Activated naive CD4-positive, alpha-beta T cell treated with anti-CD3 and anti-CD28 coated beads for 36 hours (primary cell): ENCODE data around the gene ANKRD50. TPM values are rescaled to one million over a fixed set of nuclear protein-coding genes. Genes with fewer than 3 reads are reported as not detected.
A peak's percentile ranks its signal among the peaks of the same experiment; 100 is the strongest.

ENCODE experiments used
- CTCF ChIA-PET: fragments of 350-600 bp; sonication (Branson Sonifier 250); formaldehyde crosslinking; loops from one replicate; lab custom pipeline; 2021; ENCODE audit warnings: antibody characterized with exemption; lab: Charles Lee
- DNase-seq: peaks from one replicate; pipeline ENCODE4 v3.0.0-alpha.2; 2020
- H3K27ac Mint-ChIP-seq: one replicate; pipeline ENCODE4 v1.8.0; 2021; ENCODE audit warnings: mild to moderate bottlenecking, mixed read lengths
- H3K27me3 Mint-ChIP-seq: one replicate; pipeline ENCODE4 v1.8.0; 2021; ENCODE audit warnings: low read depth, mixed read lengths
- H3K36me3 Mint-ChIP-seq: one replicate; pipeline ENCODE4 v1.8.0; 2021; ENCODE audit warnings: low read depth, mixed read lengths
- H3K4me1 Mint-ChIP-seq: one replicate; pipeline ENCODE4 v1.8.0; 2021; ENCODE audit warnings: low read depth, mixed read lengths
- H3K4me3 Mint-ChIP-seq: one replicate; pipeline ENCODE4 v1.8.0; 2021; ENCODE audit warnings: mild to moderate bottlenecking, moderate library complexity, mixed read lengths
- H3K9me3 Mint-ChIP-seq: one replicate; pipeline ENCODE4 v1.8.0; 2021; ENCODE audit warnings: mixed read lengths
- intact Hi-C: fragments of 100-400 bp; cut with micrococcal nuclease; formaldehyde crosslinking; loops from one replicate; pipeline ENCODE4 v1.15.1; 2023
- total RNA-seq, 2 experiments: library from RNA; stranded (reverse); gene quantifications; one replicate each; pipeline ENCODE4 v1.2.3, GENCODE V29; 2021

ANKRD50 gene
- total RNA-seq, 2 experiments from 2014 or later, result 0.57 to 0.74 TPM

GRCh38 chr4:124644621-124645020 is 67.9 kb downstream of the ANKRD50 start:
- CTCF ChIA-PET, result no interaction called here
- intact Hi-C loops, result no loop called here
- Mint-ChIP-seq H3K4me1 (peaks cover 3% of the 10 kb centered on the region), H3K27me3 (peaks cover 4% of the 10 kb centered on the region), H3K9me3 (no peaks in the 10 kb centered on the region), H3K4me3 (no peak overlapping the region), H3K36me3 (no peaks in the 10 kb centered on the region), H3K27ac (no peak overlapping the region)
- DNase-seq, result no peak

- H3K36me3 Mint-ChIP-seq, result no peaks in the 10 kb centered on the region
- no peak overlapping the region for H3K4me3 Mint-ChIP-seq
- DNase-seq, result no peak
- peaks cover 3% of the 10 kb centered on the region for H3K4me1 Mint-ChIP-seq
- peaks cover 4% of the 10 kb centered on the region for H3K27me3 Mint-ChIP-seq
- intact Hi-C loops, result no loop called here
- no peak overlapping the region for H3K27ac Mint-ChIP-seq
- CTCF ChIA-PET, result no interaction called here
- H3K9me3 Mint-ChIP-seq, result no peaks in the 10 kb centered on the region
Observed at GRCh38 chr4:124642846-124643245, 69.7 kb downstream of the ANKRD50 start.

GRCh38 chr4:124641715-124642381 is 70.7 kb downstream of the ANKRD50 start:
- no peak overlapping the region for H3K4me3 Mint-ChIP-seq
- no peaks in the 10 kb centered on the region for H3K9me3 Mint-ChIP-seq
- intact Hi-C loops, result no loop called here
- H3K27ac Mint-ChIP-seq, result no peak overlapping the region
- peak; percentile 13 for DNase-seq
- CTCF ChIA-PET, result no interaction called here
- H3K4me1 Mint-ChIP-seq, result peaks cover 3% of the 10 kb centered on the region
- H3K36me3 Mint-ChIP-seq, result no peaks in the 10 kb centered on the region
- peaks cover 4% of the 10 kb centered on the region for H3K27me3 Mint-ChIP-seq

GRCh38 chr4:124640022-124640730 is 72.4 kb downstream of the ANKRD50 start:
- H3K36me3 Mint-ChIP-seq, result no peaks in the 10 kb centered on the region
- CTCF ChIA-PET, result no interaction called here

GRCh38 chr4:124637321-124637720 is 75.2 kb downstream of the ANKRD50 start:
- CTCF ChIA-PET, result no interaction called here
- no peak overlapping the region for H3K27ac Mint-ChIP-seq
- H3K36me3 Mint-ChIP-seq, result no peaks in the 10 kb centered on the region
- intact Hi-C loops, result no loop called here
- DNase-seq, result no peak
- H3K27me3 Mint-ChIP-seq, result peaks cover 7% of the 10 kb centered on the region
- peaks cover 3% of the 10 kb centered on the region for H3K4me1 Mint-ChIP-seq
- H3K9me3 Mint-ChIP-seq, result no peaks in the 10 kb centered on the region
- no peak overlapping the region for H3K4me3 Mint-ChIP-seq

More at GRCh38 chr4:124640022-124640730, 72.4 kb downstream of the ANKRD50 start:
- H3K27ac Mint-ChIP-seq, result no peak overlapping the region
- no peaks in the 10 kb centered on the region for H3K9me3 Mint-ChIP-seq
- H3K4me3 Mint-ChIP-seq, result no peak overlapping the region
- DNase-seq, result no peak
- peaks cover 9% of the 10 kb centered on the region for H3K27me3 Mint-ChIP-seq
- peaks cover 3% of the 10 kb centered on the region for H3K4me1 Mint-ChIP-seq
- intact Hi-C loops, result no loop called here

GRCh38 chr4:124636788-124637187 is 75.7 kb downstream of the ANKRD50 start:
- H3K27ac Mint-ChIP-seq, result no peak overlapping the region
- CTCF ChIA-PET, result no interaction called here
- H3K9me3 Mint-ChIP-seq, result no peaks in the 10 kb centered on the region
- H3K36me3 Mint-ChIP-seq, result no peaks in the 10 kb centered on the region
- H3K27me3 Mint-ChIP-seq, result peaks cover 5% of the 10 kb centered on the region
- no peak overlapping the region for H3K4me3 Mint-ChIP-seq
- intact Hi-C loops, result no loop called here
- H3K4me1 Mint-ChIP-seq, result peaks cover 4% of the 10 kb centered on the region
- DNase-seq, result no peak

- CTCF ChIA-PET, result no interaction called here
- H3K27ac Mint-ChIP-seq, result no peak overlapping the region
- no peak overlapping the region for H3K4me3 Mint-ChIP-seq
- H3K27me3 Mint-ChIP-seq, result peaks cover 5% of the 10 kb centered on the region
- H3K9me3 Mint-ChIP-seq, result no peaks in the 10 kb centered on the region
- H3K36me3 Mint-ChIP-seq, result no peaks in the 10 kb centered on the region
- intact Hi-C loops, result no loop called here
- peaks cover 5% of the 10 kb centered on the region for H3K4me1 Mint-ChIP-seq
- DNase-seq, result no peak
Observed at GRCh38 chr4:124635331-124635730, 77.2 kb downstream of the ANKRD50 start.

GRCh38 chr4:124633285-124633941 is 79.1 kb downstream of the ANKRD50 start:
- H3K9me3 Mint-ChIP-seq, result no peaks in the 10 kb centered on the region
- H3K27ac Mint-ChIP-seq, result no peak overlapping the region
- H3K36me3 Mint-ChIP-seq, result no peaks in the 10 kb centered on the region
- CTCF ChIA-PET, result no interaction called here
- H3K4me3 Mint-ChIP-seq, result no peak overlapping the region
- no peak for DNase-seq
- intact Hi-C loops, result no loop called here
- H3K27me3 Mint-ChIP-seq, result peaks cover 5% of the 10 kb centered on the region
- H3K4me1 Mint-ChIP-seq, result peaks cover 5% of the 10 kb centered on the region

GRCh38 chr4:124632439-124632838 is 80.1 kb downstream of the ANKRD50 start:
- peaks cover 5% of the 10 kb centered on the region for H3K27me3 Mint-ChIP-seq
- no peak for DNase-seq
- H3K36me3 Mint-ChIP-seq, result no peaks in the 10 kb centered on the region
- CTCF ChIA-PET, result no interaction called here
- H3K4me1 Mint-ChIP-seq, result peaks cover 5% of the 10 kb centered on the region
- no peak overlapping the region for H3K4me3 Mint-ChIP-seq
- intact Hi-C loops, result no loop called here
- H3K27ac Mint-ChIP-seq, result no peak overlapping the region
- no peaks in the 10 kb centered on the region for H3K9me3 Mint-ChIP-seq

- CTCF ChIA-PET, result no interaction called here
- no peak overlapping the region for H3K27ac Mint-ChIP-seq
- intact Hi-C loops, result no loop called here
- no peaks in the 10 kb centered on the region for H3K36me3 Mint-ChIP-seq
- peak; percentile 9 for DNase-seq
- no peak overlapping the region for H3K4me3 Mint-ChIP-seq
- H3K4me1 Mint-ChIP-seq, result peaks cover 5% of the 10 kb centered on the region
- H3K27me3 Mint-ChIP-seq, result peaks cover 5% of the 10 kb centered on the region
- no peaks in the 10 kb centered on the region for H3K9me3 Mint-ChIP-seq
Observed at GRCh38 chr4:124631760-124632159, 80.8 kb downstream of the ANKRD50 start.

- no peak for DNase-seq
- Mint-ChIP-seq H3K4me3 (no peak overlapping the region), H3K9me3 (no peaks in the 10 kb centered on the region), H3K4me1 (peaks cover 5% of the 10 kb centered on the region), H3K27me3 (no peaks in the 10 kb centered on the region), H3K27ac (no peak overlapping the region), H3K36me3 (no peaks in the 10 kb centered on the region)
- CTCF ChIA-PET, result no interaction called here
- intact Hi-C loops, result no loop called here
Observed at GRCh38 chr4:124629681-124630080, 82.9 kb downstream of the ANKRD50 start.
